ENCODE measurements around the gene ZSCAN1.

ZSCAN1 gene

DNA sequence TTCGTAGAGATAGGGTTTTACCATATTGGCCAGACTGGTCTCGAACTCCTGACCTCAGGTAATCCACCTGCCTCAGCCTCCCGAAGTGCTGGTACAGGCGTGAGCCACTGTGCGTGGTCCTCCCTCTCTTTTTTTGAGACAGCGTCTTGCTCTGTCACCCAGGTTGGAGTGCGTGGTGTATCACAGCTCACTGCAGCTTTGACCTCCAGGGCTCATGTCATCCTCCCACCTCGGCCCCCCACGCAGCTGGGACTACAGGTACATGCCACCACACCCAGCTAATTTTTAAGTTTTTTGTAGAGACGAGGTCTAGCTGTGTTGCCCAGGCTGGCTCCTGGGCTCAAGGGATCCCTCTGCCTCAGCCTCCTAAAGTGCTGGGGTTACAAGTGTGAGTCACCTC lies 46.0 kb downstream of the ZSCAN1 start:
- Histone ChIP-seq H3K36me3 (replicated peaks) (no peaks in the 10 kb centered on the region), H3K9me3 (no peaks in the 10 kb centered on the region), H3K4me3 (no peak overlapping the region), H3K4me1 (no peaks in the 10 kb centered on the region), H3K27me3 (ENCODE audit: low read depth) (no peaks in the 10 kb centered on the region)
- in situ Hi-C loops (cut with MboI; ENCODE audit: low sequenced_read_pairs), result no loop called here
- no peak for DNase-seq (ENCODE audit: low spot score in 2 of 2)

DNA sequence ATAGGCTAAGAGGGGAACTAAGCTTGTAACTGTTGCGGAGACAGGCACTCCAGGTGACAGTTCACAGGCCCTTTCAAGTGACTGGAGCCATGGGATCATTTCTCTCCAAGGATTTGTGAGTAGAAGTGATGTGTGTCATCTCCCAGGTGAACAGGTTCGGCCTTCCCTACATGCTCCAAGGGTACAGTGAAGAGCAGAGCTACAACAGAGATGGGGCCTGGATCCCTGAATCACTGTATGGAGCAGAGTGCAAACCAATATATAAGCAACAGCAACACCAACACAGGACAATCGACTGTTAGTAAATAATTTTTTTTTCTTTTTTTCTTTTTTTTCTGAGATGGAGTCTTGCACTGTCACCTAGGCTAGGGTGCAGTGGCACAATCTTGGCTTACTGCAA lies 49.2 kb downstream of the ZSCAN1 start:
- DNase-seq (ENCODE audit: low spot score in 2 of 2), result no peak
- Histone ChIP-seq H3K4me3 (no peak overlapping the region), H3K9me3 (no peaks in the 10 kb centered on the region), H3K4me1 (no peaks in the 10 kb centered on the region), H3K36me3 (replicated peaks) (no peaks in the 10 kb centered on the region), H3K27me3 (ENCODE audit: low read depth) (no peaks in the 10 kb centered on the region)
- in situ Hi-C loops (cut with MboI; ENCODE audit: low sequenced_read_pairs), result no loop called here

DNA sequence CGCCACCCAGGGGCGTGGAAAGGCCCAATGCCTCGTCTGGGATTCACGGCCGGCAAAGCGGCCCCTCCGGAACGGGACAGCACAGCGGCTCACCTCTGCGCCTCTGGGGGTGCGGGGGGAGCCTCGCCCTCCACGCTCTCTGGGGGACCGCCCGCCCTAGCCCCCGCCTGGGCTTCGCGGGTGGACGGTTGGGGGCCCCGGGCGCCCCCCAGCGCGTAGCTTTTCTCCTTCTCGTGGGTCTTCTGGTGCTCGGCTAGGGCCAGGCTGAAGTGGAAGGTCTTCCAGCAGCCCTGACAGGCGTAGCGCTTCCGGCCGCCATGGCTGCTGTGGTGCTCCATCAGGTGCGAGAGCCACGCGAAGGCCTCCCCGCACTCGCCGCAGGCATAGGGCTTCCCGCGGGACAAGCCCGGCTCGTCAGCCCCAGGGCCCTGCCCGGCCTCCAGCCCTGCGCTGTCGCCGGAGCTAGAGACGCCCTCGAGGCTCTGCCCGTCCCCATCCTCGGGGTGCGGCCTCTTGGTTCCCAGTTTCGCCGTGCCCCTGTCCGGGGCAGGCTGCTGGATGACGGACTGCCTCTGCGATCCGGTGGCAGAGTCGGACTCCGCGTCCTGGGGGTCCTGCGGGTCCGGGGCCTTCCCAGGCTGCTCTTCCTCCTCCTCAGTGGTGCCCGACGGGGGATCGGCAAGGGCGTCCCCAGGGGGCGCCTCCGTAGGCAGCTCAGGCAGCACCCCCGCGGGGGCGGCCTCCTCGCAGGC lies 50.9 kb downstream of the ZSCAN1 start:
- Histone ChIP-seq H3K9me3 (no peaks in the 10 kb centered on the region), H3K4me1 (no peaks in the 10 kb centered on the region), H3K4me3 (no peak overlapping the region), H3K27me3 (ENCODE audit: low read depth) (no peaks in the 10 kb centered on the region), H3K36me3 (replicated peaks) (no peaks in the 10 kb centered on the region)
- DNase-seq (ENCODE audit: low spot score in 2 of 2), result no peak
- in situ Hi-C loops (cut with MboI; ENCODE audit: low sequenced_read_pairs), result no loop called here

DNA sequence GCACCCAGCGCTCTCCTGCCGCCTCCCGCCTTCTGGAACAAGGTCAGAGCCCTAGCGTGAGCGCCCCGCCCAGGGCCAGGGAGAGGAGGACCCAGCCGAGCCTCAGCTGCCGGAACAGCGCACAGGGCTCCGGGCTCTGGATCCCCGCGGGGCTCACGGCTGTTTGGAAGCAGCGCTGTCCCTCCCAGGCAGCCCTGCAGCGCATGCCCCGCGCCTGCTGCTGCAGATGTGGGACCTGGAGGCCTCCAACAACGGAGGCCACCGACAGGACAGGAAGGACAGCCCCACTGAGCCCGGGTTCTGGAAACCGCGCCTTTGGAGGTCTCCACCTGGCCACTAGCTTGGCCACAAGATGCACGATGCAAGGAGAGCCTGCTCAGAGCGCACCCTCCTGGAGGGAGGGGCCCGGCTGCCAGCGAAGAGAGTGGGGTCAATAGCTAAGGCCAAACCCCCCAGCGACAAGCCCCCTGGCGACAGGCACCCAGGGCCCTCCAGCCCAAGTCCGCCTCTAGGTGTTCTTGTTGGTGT lies 51.6 kb downstream of the ZSCAN1 start:
- no peak for DNase-seq (ENCODE audit: low spot score in 2 of 2)
- Histone ChIP-seq H3K27me3 (ENCODE audit: low read depth) (no peaks in the 10 kb centered on the region), H3K9me3 (no peaks in the 10 kb centered on the region), H3K36me3 (replicated peaks) (no peaks in the 10 kb centered on the region), H3K4me3 (no peak overlapping the region), H3K4me1 (no peaks in the 10 kb centered on the region)
- in situ Hi-C loops (cut with MboI; ENCODE audit: low sequenced_read_pairs), result no loop called here

DNA sequence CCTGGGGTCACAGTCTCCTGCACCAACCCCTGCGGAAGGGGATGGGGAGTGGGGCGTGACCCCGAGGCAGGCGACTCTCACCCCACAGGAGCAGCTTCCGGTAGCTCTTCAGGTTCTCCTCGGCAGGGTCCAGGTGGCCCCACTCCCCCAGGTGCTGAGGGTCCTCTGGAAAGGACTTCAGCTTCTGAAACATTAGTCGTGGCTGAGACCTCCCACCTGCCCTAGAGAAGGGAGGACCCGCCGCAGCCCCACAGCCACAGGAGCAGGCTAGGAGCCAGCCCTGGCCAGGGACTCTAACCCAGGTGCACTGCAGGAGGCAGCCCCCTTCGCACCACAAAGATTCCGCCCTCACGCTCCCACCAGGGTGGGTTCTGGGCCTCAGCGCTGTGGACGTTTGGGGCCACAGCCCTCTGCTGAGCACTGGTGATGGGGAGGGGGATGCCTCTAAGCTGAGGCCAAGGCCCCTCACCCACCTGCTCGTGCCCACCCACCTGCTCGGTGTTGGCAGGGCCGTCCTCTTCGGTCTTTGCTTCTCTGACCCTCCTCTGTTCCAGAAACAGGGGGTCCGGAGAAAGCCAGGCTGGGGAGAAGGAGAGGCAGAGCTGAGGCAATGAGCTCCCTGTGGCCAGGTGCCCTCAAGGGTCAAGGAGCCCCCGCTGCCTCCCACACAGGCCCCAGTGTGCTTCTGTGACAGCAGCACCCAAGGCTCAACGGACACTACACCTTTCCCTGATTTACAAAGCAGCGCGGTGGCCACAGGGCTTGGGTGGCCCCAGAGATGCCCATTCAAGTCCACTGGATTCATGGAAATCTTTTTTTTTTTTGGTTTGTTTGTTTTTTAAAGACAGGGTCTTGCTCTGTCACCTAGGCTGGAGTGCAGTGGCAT lies 53.2 kb downstream of the ZSCAN1 start:
- H3K9me3 ChIP-seq, result no peaks in the 10 kb centered on the region
- no peak for DNase-seq (ENCODE audit: low spot score in 2 of 2)

DNA sequence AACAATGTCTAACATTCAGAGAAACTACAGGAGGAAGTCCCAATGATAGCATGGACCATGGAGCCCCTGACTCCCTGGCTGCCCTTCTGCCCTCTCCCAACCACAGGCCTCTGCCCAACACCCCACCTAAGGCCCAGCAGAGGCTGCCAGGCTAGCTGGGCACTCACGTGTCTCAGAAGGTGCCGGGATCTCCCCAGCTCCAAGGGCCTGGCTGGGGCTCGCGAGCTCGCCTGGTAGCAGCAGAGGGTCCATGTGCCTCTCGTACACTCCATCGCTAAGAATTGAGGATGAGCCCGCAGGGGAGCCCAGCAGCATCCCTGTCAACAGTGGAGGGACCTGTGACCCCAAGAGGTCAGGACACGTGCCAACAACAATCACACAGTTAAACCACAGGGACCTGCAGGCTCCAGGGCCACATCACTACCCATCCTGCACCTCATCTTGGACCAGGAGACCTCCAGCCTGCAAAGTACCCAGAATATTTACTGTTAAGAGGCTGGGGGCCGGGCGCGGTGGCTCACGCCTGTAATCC lies 54.8 kb downstream of the ZSCAN1 start:
- Histone ChIP-seq H3K36me3 (replicated peaks) (no peaks in the 10 kb centered on the region), H3K27me3 (ENCODE audit: low read depth) (no peaks in the 10 kb centered on the region), H3K9me3 (no peaks in the 10 kb centered on the region), H3K4me3 (no peak overlapping the region), H3K4me1 (no peaks in the 10 kb centered on the region)
- no peak for DNase-seq (ENCODE audit: low spot score in 2 of 2)
- in situ Hi-C loops (cut with MboI; ENCODE audit: low sequenced_read_pairs), result no loop called here

More for the DNA sequence above, 53.2 kb downstream of the ZSCAN1 start:
- Histone ChIP-seq H3K27me3 (ENCODE audit: low read depth) (no peaks in the 10 kb centered on the region), H3K4me3 (no peak overlapping the region), H3K4me1 (no peaks in the 10 kb centered on the region), H3K36me3 (replicated peaks) (no peaks in the 10 kb centered on the region)
- in situ Hi-C loops (cut with MboI; ENCODE audit: low sequenced_read_pairs), result no loop called here

DNA sequence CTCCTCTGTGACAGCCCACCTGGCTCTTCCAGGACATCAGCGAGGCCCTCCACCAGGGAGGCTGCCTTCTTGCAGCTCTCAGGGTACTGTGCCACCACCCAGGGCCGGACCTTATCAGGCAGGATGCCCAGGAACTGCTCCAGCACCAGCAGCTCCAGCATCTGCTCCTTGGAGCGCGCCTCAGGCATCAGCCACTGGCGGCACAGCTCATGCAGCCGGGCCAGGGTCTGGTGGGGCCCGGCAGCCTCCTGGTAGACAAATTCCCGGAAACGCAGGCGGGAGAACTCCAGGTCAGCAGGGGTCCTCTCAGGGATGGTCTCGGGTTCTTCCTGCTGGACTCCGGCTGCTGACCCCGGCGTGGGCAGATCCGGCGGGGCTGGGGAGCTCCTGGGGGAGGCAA lies 56.0 kb downstream of the ZSCAN1 start:
- Histone ChIP-seq H3K36me3 (replicated peaks) (no peaks in the 10 kb centered on the region), H3K4me1 (no peaks in the 10 kb centered on the region), H3K27me3 (ENCODE audit: low read depth) (no peaks in the 10 kb centered on the region), H3K4me3 (no peak overlapping the region), H3K9me3 (no peaks in the 10 kb centered on the region)
- in situ Hi-C loops (cut with MboI; ENCODE audit: low sequenced_read_pairs), result no loop called here
- no peak for DNase-seq (ENCODE audit: low spot score in 2 of 2)

GRCh38 chr19:58091251-58091995 lies 57.6 kb downstream of the ZSCAN1 start:
- in situ Hi-C loops (cut with MboI; ENCODE audit: low sequenced_read_pairs), result no loop called here
- Histone ChIP-seq H3K36me3 (replicated peaks) (no peaks in the 10 kb centered on the region), H3K9me3 (no peaks in the 10 kb centered on the region), H3K4me1 (no peaks in the 10 kb centered on the region), H3K27me3 (ENCODE audit: low read depth) (no peaks in the 10 kb centered on the region), H3K4me3 (no peak overlapping the region)
- DNase-seq (ENCODE audit: low spot score in 2 of 2), result no peak

GRCh38 chr19:58093071-58093470 lies 59.2 kb downstream of the ZSCAN1 start:
- Histone ChIP-seq H3K4me3 (no peak overlapping the region), H3K4me1 (no peaks in the 10 kb centered on the region), H3K9me3 (no peaks in the 10 kb centered on the region; the same call in 1 of the 2 replicates), H3K27me3 (ENCODE audit: low read depth) (no peaks in the 10 kb centered on the region), H3K36me3 (replicated peaks) (no peaks in the 10 kb centered on the region)
- DNase-seq (ENCODE audit: low spot score in 2 of 2), result no peak
- in situ Hi-C loops (cut with MboI; ENCODE audit: low sequenced_read_pairs), result no loop called here

DNA sequence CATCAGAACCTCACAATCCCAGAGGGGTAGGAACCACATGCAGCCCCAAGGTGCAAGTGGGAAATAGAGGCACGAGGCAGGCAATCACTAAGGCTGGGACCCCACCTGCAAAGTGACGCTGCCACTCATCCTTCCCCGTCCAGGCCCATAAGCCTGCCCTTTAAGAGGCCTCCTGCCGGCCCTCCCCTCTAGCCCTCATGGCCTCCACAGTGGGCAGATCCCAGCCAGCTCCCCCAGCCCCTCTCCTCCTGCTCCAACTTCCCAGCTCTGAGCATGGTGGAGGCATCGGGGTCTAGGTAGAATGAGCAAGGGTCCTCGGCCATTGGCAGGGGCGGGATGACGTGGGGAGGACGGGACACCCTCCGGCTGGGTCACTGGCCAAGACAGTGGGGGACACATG lies 61.5 kb downstream of the ZSCAN1 start:
- no peak for DNase-seq (ENCODE audit: low spot score in 2 of 2)
- in situ Hi-C loops (cut with MboI; ENCODE audit: low sequenced_read_pairs), result no loop called here
- Histone ChIP-seq H3K4me1 (no peaks in the 10 kb centered on the region), H3K9me3 (peaks cover 5% of the 10 kb centered on the region; the same call in 1 of the 2 replicates), H3K36me3 (replicated peaks) (no peaks in the 10 kb centered on the region), H3K27me3 (ENCODE audit: low read depth) (no peaks in the 10 kb centered on the region), H3K4me3 (no peak overlapping the region)

- in situ Hi-C loops (cut with MboI; ENCODE audit: low sequenced_read_pairs), result no loop called here
- Histone ChIP-seq H3K36me3 (replicated peaks) (no peaks in the 10 kb centered on the region), H3K27me3 (ENCODE audit: low read depth) (no peaks in the 10 kb centered on the region), H3K9me3 (peaks cover 5% of the 10 kb centered on the region; the same call in 1 of the 2 replicates), H3K4me3 (no peak overlapping the region), H3K4me1 (no peaks in the 10 kb centered on the region)
- DNase-seq (ENCODE audit: low spot score in 2 of 2), result no peak
These were observed 63.1 kb downstream of the ZSCAN1 start for GRCh38 chr19:58096884-58097283.

GRCh38 chr19:58097349-58097748 lies 63.5 kb downstream of the ZSCAN1 start:
- Histone ChIP-seq H3K9me3 (peaks cover 5% of the 10 kb centered on the region; the same call in 1 of the 2 replicates), H3K36me3 (replicated peaks) (no peaks in the 10 kb centered on the region), H3K27me3 (ENCODE audit: low read depth) (no peaks in the 10 kb centered on the region), H3K4me1 (no peaks in the 10 kb centered on the region), H3K4me3 (no peak overlapping the region)
- in situ Hi-C loops (cut with MboI; ENCODE audit: low sequenced_read_pairs), result no loop called here
- DNase-seq (ENCODE audit: low spot score in 2 of 2), result no peak
